Transverse colon (tissue), 3 donors: Measurements from ENCODE around the gene ABCG1.

ENCODE experiments used
- CTCF ChIP-seq, 5 experiments: fragments of 200-600 bp in 3 of 5; fragments of 450-650 bp in 2 of 5; sonication (generic) in 3 of 5; IDR thresholded peaks; 1 replicate in 2 of 5; 2 replicates in 3 of 5; pipeline ENCODE4 v1.5.1; 2016 to 2017; ENCODE audit warnings: antibody characterized with exemption in 5 of 5, inconsistent platforms in 3 of 5, mild to moderate bottlenecking in 2 of 5, moderate library complexity in 1 of 5
- POLR2A ChIP-seq: fragments of 450-650 bp; IDR thresholded peaks from one replicate; pipeline ENCODE4 v1.6.1; 2016; ENCODE audit warnings: antibody characterized with exemption, mild to moderate bottlenecking, moderate library complexity

DNA sequence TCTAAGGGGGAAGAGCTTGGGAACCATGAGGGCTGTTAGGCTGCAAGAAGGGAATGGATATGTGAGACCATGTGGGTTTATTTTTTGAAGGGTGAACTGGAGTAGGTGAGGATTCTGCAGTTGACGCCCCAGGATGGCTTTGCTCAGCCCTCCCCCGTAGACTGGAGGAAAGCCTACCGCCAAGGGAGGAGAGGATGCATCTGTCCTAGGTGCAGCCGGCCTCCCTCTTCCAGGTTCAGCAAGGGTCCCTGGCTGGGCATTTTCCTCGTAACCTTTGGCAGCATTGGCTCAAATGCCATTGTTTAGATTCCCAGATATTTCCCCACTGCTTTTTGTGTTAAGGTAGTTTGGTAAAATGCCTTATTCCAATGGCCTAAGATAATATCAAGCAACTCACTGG lies 79.7 kb downstream of the ABCG1 start:
- TF ChIP-seq POLR2A (no peak), CTCF (IDR thresholded peaks at IDR 0.05) (no peak)
